Measurements from ENCODE around the gene KIF27.

Gene KIF27

GRCh38 chr9:83936523-83936922 lies 15.3 kb upstream of the KIF27 start:
- no peaks in the 10 kb centered on the region for H3K9me3 ChIP-seq
- no peak for TF ChIP-seq CTCF (IDR thresholded peaks at IDR 0.05)

GRCh38 chr9:83935276-83935935 lies 14.2 kb upstream of the KIF27 start:
- Histone ChIP-seq H3K27ac (peak overlapping the region; percentile 89), H3K27me3 (no peaks in the 10 kb centered on the region), H3K36me3 (no peaks in the 10 kb centered on the region), H3K9me3 (no peaks in the 10 kb centered on the region), H3K4me1 (ENCODE audit: control insufficient read depth in 1 of 2, insufficient read depth in 1 of 2, low read depth in 1 of 2, low read length in 1 of 2) (peaks cover 60 to 61% of the 10 kb centered on the region in 2 experiments), H3K4me3 (ENCODE audit: low read depth in 1 of 2, low read length in 1 of 2) (peak overlapping the region; percentile 52 to 53)
- no peak for TF ChIP-seq CTCF (IDR thresholded peaks at IDR 0.05)

More at GRCh38 chr9:83936523-83936922, 15.3 kb upstream of the KIF27 start:
- peak overlapping the region; percentile 89 for H3K27ac ChIP-seq
- H3K4me3 ChIP-seq (ENCODE audit: low read depth in 1 of 2, low read length in 1 of 2) = no peak overlapping the region
- H3K4me1 ChIP-seq (ENCODE audit: control insufficient read depth in 1 of 2, insufficient read depth in 1 of 2, low read depth in 1 of 2, low read length in 1 of 2) = peaks cover 60 to 61% of the 10 kb centered on the region in 2 experiments
- H3K27me3 ChIP-seq = no peaks in the 10 kb centered on the region
- H3K36me3 ChIP-seq = no peaks in the 10 kb centered on the region

- no peak for TF ChIP-seq CTCF (IDR thresholded peaks at IDR 0.05)
- Histone ChIP-seq H3K27me3 (no peaks in the 10 kb centered on the region), H3K27ac (peak overlapping the region; percentile 89), H3K36me3 (no peaks in the 10 kb centered on the region), H3K9me3 (no peaks in the 10 kb centered on the region), H3K4me1 (ENCODE audit: control insufficient read depth in 1 of 2, insufficient read depth in 1 of 2, low read depth in 1 of 2, low read length in 1 of 2) (peaks cover 60 to 61% of the 10 kb centered on the region in 2 experiments), H3K4me3 (ENCODE audit: low read depth in 1 of 2, low read length in 1 of 2) (peak overlapping the region; percentile 52 to 53)
Observed at GRCh38 chr9:83934569-83935275, 13.5 kb upstream of the KIF27 start.

GRCh38 chr9:83933790-83934189 lies 12.6 kb upstream of the KIF27 start:
- Histone ChIP-seq H3K27ac (peak overlapping the region; percentile 89), H3K9me3 (no peaks in the 10 kb centered on the region), H3K4me3 (ENCODE audit: low read depth in 1 of 2, low read length in 1 of 2) (peak overlapping the region; percentile 52 to 53), H3K36me3 (no peaks in the 10 kb centered on the region), H3K27me3 (no peaks in the 10 kb centered on the region), H3K4me1 (ENCODE audit: control insufficient read depth in 1 of 2, insufficient read depth in 1 of 2, low read depth in 1 of 2, low read length in 1 of 2) (peaks cover 60 to 61% of the 10 kb centered on the region in 2 experiments)
- TF ChIP-seq CTCF (IDR thresholded peaks at IDR 0.05) = no peak

GRCh38 chr9:83932851-83933250 lies 11.6 kb upstream of the KIF27 start:
- no peaks in the 10 kb centered on the region for H3K9me3 ChIP-seq
- peak overlapping the region in 1 of 2 experiments; percentile 52 for H3K4me3 ChIP-seq (ENCODE audit: low read depth in 1 of 2, low read length in 1 of 2)
- no peak for TF ChIP-seq CTCF (IDR thresholded peaks at IDR 0.05)

More at GRCh38 chr9:83932851-83933250, 11.6 kb upstream of the KIF27 start:
- Histone ChIP-seq H3K27me3 (no peaks in the 10 kb centered on the region), H3K4me1 (ENCODE audit: control insufficient read depth in 1 of 2, insufficient read depth in 1 of 2, low read depth in 1 of 2, low read length in 1 of 2) (peaks cover 60 to 65% of the 10 kb centered on the region in 2 experiments), H3K27ac (peak overlapping the region; percentile 89), H3K36me3 (no peaks in the 10 kb centered on the region)

Data from neutrophil (primary cell).